CD4-positive, alpha-beta T cell (primary cell): ENCODE results near the gene ANO9. TPM values are rescaled to one million over a fixed set of nuclear protein-coding genes. Genes with fewer than 3 reads are reported as not detected.

Experiments
- ATAC-seq: fragments of 200-7000 bp; cut with Tn5 transposase; one replicate; pipeline ENCODE4 v1.10.0; 2022; ENCODE audit warnings: mild to moderate bottlenecking; ENCODE audit not compliant: poor library complexity
- CTCF ChIA-PET: fragments of 350-600 bp; sonication (Branson Sonifier 250); formaldehyde crosslinking; loops from one replicate; lab custom pipeline; 2021; ENCODE audit warnings: antibody characterized with exemption, inconsistent platforms; lab: Charles Lee
- POLR2A ChIA-PET: fragments of 350-600 bp; sonication (Branson Sonifier 250); formaldehyde crosslinking; loops from one replicate; lab custom pipeline; 2021; ENCODE audit warnings: antibody characterized with exemption, inconsistent platforms; lab: Charles Lee
- DNase-seq, 14 experiments: peaks; one replicate each; pipeline ENCODE4 v3.0.0-alpha.2; 2013 to 2020; ENCODE audit warnings: mixed read lengths in 2 of 14
- H3K27ac ChIP-seq, 2 donors: one replicate each; pipeline versions ENCODE4 v1.5.1 to v1.7.0; 2013; ENCODE audit warnings: low read length in 2 of 2, low read depth in 1 of 2, mild to moderate bottlenecking in 1 of 2
- H3K27me3 ChIP-seq, 2 experiments: 1 replicate in 1 of 2; 2 replicates in 1 of 2; pipeline versions ENCODE4 v1.6.1 to v1.7.0; 2013; ENCODE audit warnings: low read length in 2 of 2, control low read depth in 1 of 2, mild to moderate bottlenecking in 1 of 2, moderate library complexity in 1 of 2; ENCODE audit not compliant: insufficient read depth in 2 of 2, control insufficient read depth in 1 of 2
- H3K36me3 ChIP-seq: one replicate; pipeline ENCODE4 v1.6.1; 2013; ENCODE audit warnings: low read length, control low read depth; ENCODE audit not compliant: insufficient read depth
- H3K4me1 ChIP-seq: one replicate; pipeline ENCODE4 v1.6.1; 2013; ENCODE audit warnings: low read length, control low read depth; ENCODE audit not compliant: insufficient read depth
- H3K4me3 ChIP-seq: one replicate; pipeline ENCODE4 v1.5.1; 2013; ENCODE audit warnings: mild to moderate bottlenecking, low read length, moderate library complexity
- H3K9me3 ChIP-seq, 2 experiments: 1 replicate in 1 of 2; 2 replicates in 1 of 2; pipeline versions ENCODE4 v1.6.1 to v1.7.0; 2013; ENCODE audit warnings: low read length in 2 of 2, mild to moderate bottlenecking in 2 of 2, control low read depth in 1 of 2, moderate library complexity in 1 of 2; ENCODE audit not compliant: control insufficient read depth in 1 of 2, insufficient read depth in 1 of 2
- H3K27ac Mint-ChIP-seq: one replicate; pipeline ENCODE4 v1.8.0; 2020; ENCODE audit warnings: mixed read lengths
- H3K27me3 Mint-ChIP-seq: one replicate; pipeline ENCODE4 v1.8.0; 2021; ENCODE audit warnings: mixed read lengths
- H3K36me3 Mint-ChIP-seq: one replicate; pipeline ENCODE4 v1.8.0; 2021; ENCODE audit warnings: low read depth, mixed read lengths
- H3K4me1 Mint-ChIP-seq: one replicate; pipeline ENCODE4 v1.8.0; 2021; ENCODE audit warnings: low read depth, mixed read lengths
- H3K4me3 Mint-ChIP-seq: one replicate; pipeline ENCODE4 v1.8.0; 2020; ENCODE audit warnings: mild to moderate bottlenecking, mixed read lengths
- H3K9me3 Mint-ChIP-seq: one replicate; pipeline ENCODE4 v1.8.0; 2020; ENCODE audit warnings: mixed read lengths
- intact Hi-C, 2 experiments: fragments of 100-400 bp; cut with DNase I in 1 of 2; cut with micrococcal nuclease in 1 of 2; formaldehyde crosslinking; loops; one replicate each; pipeline versions ENCODE4 v1.15.1 to v1.9.0; 2023 to 2025; cut with DNase I, micrococcal nuclease
- polyA plus RNA-seq, 2 donors: library from polyadenylated mRNA; unstranded; fragments of 120-200 nt; gene quantifications; one replicate each; pipeline ENCODE4 v1.2.1, GENCODE V29; 2013
- total RNA-seq, 174 experiments: library from RNA in 2 of 174; stranded (reverse) in 2 of 174; gene quantifications; one replicate each; pipeline ENCODE4 v1.2.3 and lab custom pipeline; 2021 to 2026
- TF ChIP-seq, protein P1 (sequence below): fragments of 200-600 bp; IDR thresholded peaks from one replicate; pipeline ENCODE4 v1.8.0; 2022; ENCODE audit warnings: antibody characterized with exemption, mild to moderate bottlenecking

ANO9 gene, protein sequence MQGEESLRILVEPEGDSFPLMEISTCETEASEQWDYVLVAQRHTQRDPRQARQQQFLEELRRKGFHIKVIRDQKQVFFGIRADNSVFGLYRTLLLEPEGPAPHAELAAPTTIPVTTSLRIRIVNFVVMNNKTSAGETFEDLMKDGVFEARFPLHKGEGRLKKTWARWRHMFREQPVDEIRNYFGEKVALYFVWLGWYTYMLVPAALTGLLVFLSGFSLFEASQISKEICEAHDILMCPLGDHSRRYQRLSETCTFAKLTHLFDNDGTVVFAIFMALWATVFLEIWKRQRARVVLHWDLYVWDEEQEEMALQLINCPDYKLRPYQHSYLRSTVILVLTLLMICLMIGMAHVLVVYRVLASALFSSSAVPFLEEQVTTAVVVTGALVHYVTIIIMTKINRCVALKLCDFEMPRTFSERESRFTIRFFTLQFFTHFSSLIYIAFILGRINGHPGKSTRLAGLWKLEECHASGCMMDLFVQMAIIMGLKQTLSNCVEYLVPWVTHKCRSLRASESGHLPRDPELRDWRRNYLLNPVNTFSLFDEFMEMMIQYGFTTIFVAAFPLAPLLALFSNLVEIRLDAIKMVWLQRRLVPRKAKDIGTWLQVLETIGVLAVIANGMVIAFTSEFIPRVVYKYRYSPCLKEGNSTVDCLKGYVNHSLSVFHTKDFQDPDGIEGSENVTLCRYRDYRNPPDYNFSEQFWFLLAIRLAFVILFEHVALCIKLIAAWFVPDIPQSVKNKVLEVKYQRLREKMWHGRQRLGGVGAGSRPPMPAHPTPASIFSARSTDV
- 100 to 1,000 TPM; 109 to 114 TPM for total RNA-seq
- polyA plus RNA-seq (2013, experiment 1 of 2) = 38.8 TPM
- polyA plus RNA-seq (2013, experiment 2 of 2) = 71.2 TPM
- total RNA-seq (lab: John Stamatoyannopoulos, UW) = 18.6 to 212 (median 87.9) reads per million in 172 experiments

- Histone ChIP-seq H3K4me1 (peaks cover 56% of the 10 kb centered on the region), H3K4me3 (peak within 1 kb of the TSS; percentile 62), H3K27me3 (no peaks in the 10 kb centered on the region), H3K9me3 (no peaks in the 10 kb centered on the region), H3K27ac (peak within 1 kb of the TSS in 1 of 2 donors; percentile 41), H3K36me3 (no peaks in the 10 kb centered on the region)
- no peaks in the 10 kb centered on the region for H3K36me3 Mint-ChIP-seq
- ChIA-PET POLR2A (interaction anchor here (0.7 to 2.6 kb wide), 6 partner anchors 8 to 234 kb away, joined by 5 to 13 read pairs (median 5); partner anchors contain the start of genes BET1L, PTDSS2, RIC8A and RNH1), CTCF (interaction anchor here (2.0 kb wide), 1 partner anchor 9 kb away, joined by 9 read pairs; no protein-coding TSS in a partner anchor)
- H3K9me3 Mint-ChIP-seq = no peaks in the 10 kb centered on the region
- H3K27ac Mint-ChIP-seq = no peak within 1 kb of the TSS
- peak within 1 kb of the TSS; percentile 77 for H3K4me3 Mint-ChIP-seq
- ATAC-seq (peak; percentile 97), DNase-seq (peak; percentile 38 to 86 (median 58))
- no peaks in the 10 kb centered on the region for H3K27me3 Mint-ChIP-seq
- intact Hi-C loops = loop anchor here in 1 of 2 experiments (2.0 kb wide), 1 partner anchor 25 kb away; no protein-coding TSS in a partner anchor
- TF ChIP-seq, protein P1, sequence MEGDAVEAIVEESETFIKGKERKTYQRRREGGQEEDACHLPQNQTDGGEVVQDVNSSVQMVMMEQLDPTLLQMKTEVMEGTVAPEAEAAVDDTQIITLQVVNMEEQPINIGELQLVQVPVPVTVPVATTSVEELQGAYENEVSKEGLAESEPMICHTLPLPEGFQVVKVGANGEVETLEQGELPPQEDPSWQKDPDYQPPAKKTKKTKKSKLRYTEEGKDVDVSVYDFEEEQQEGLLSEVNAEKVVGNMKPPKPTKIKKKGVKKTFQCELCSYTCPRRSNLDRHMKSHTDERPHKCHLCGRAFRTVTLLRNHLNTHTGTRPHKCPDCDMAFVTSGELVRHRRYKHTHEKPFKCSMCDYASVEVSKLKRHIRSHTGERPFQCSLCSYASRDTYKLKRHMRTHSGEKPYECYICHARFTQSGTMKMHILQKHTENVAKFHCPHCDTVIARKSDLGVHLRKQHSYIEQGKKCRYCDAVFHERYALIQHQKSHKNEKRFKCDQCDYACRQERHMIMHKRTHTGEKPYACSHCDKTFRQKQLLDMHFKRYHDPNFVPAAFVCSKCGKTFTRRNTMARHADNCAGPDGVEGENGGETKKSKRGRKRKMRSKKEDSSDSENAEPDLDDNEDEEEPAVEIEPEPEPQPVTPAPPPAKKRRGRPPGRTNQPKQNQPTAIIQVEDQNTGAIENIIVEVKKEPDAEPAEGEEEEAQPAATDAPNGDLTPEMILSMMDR = no peak
- peaks cover 16% of the 10 kb centered on the region for H3K4me1 Mint-ChIP-seq
Observed at GRCh38 chr11:441418-442274, at the start of gene ANO9. TSS of gene ANO9 (minus strand) at chr11:442011. CDS start at chr11:441926, 85 bp downstream.

- ChIA-PET CTCF (no interaction called here), POLR2A (no interaction called here)
- no peaks in the 10 kb centered on the region for H3K9me3 ChIP-seq
- no peak overlapping the region for H3K4me3 ChIP-seq
- Mint-ChIP-seq H3K27me3 (no peaks in the 10 kb centered on the region), H3K9me3 (no peaks in the 10 kb centered on the region), H3K36me3 (peaks cover 38% of the 10 kb centered on the region), H3K27ac (no peak overlapping the region), H3K4me1 (no peaks in the 10 kb centered on the region), H3K4me3 (no peak overlapping the region)
- no peaks in the 10 kb centered on the region for H3K27me3 ChIP-seq
- no peak overlapping the region for H3K27ac ChIP-seq
- H3K4me1 ChIP-seq = no peaks in the 10 kb centered on the region
- no peak for DNase-seq
- no peak for ATAC-seq
- peaks cover 20% of the 10 kb centered on the region for H3K36me3 ChIP-seq
- intact Hi-C loops = no loop called here
- TF ChIP-seq, protein P1 = no peak
Observed at GRCh38 chr11:491358-491757, 49.5 kb upstream of the ANO9 start.

DNA sequence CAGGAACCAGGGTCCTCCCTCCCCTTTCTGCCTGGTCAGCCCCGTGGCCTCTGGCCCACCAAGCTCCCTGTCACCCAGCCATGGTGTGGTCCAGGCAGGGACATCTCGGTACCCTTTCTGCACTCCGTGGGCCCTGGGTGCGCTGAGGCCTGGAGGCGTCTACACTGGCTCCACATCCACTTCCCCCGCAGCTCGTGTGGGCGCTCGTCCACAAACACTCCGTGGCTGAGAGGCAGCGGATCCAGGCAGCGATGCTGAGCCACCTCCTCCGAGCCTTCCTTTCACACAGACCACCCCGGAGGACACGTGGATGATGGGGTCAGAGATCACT, 49.1 kb upstream of the ANO9 start:
- Histone ChIP-seq H3K4me3 (no peak overlapping the region), H3K4me1 (no peaks in the 10 kb centered on the region), H3K9me3 (no peaks in the 10 kb centered on the region), H3K27me3 (no peaks in the 10 kb centered on the region), H3K36me3 (peaks cover 18% of the 10 kb centered on the region), H3K27ac (no peak overlapping the region)
- Mint-ChIP-seq H3K9me3 (no peaks in the 10 kb centered on the region), H3K36me3 (peaks cover 34% of the 10 kb centered on the region), H3K4me3 (no peak overlapping the region), H3K27me3 (no peaks in the 10 kb centered on the region), H3K4me1 (no peaks in the 10 kb centered on the region), H3K27ac (no peak overlapping the region)
- TF ChIP-seq, protein P1 = no peak
- ATAC-seq = no peak
- intact Hi-C loops = no loop called here
- ChIA-PET CTCF (no interaction called here), POLR2A (no interaction called here)
- DNase-seq = no peak
